BLaER1 (cell line): ENCODE results near the gene TAAR1.
"Not testable (repeated sequence)": the region's sequence is repeated elsewhere in the genome, so short reads cannot be mapped to it uniquely, and the experiment has no call there.

ENCODE experiments used
- H3K27ac ChIP-seq: shearing (Covaris generic); formaldehyde crosslinking; 2 replicates; pipeline ENCODE4 v1.8.1; 2022
- H3K27me3 ChIP-seq: shearing (Covaris generic); formaldehyde crosslinking; 2 replicates; pipeline ENCODE4 v1.8.1; 2022
- H3K36me3 ChIP-seq: shearing (Covaris generic); formaldehyde crosslinking; 2 replicates; pipeline ENCODE4 v1.8.1; 2022
- H3K4me1 ChIP-seq: shearing (Covaris generic); formaldehyde crosslinking; 2 replicates; pipeline ENCODE4 v1.8.1; 2022
- H3K4me2 ChIP-seq: shearing (Covaris generic); formaldehyde crosslinking; 2 replicates; pipeline ENCODE4 v1.8.1; 2022
- H3K4me3 ChIP-seq: shearing (Covaris generic); formaldehyde crosslinking; 2 replicates; pipeline ENCODE4 v1.8.1; 2022
- H3K9ac ChIP-seq: shearing (Covaris generic); formaldehyde crosslinking; 2 replicates; pipeline ENCODE4 v1.8.1; 2022
- H3K9me3 ChIP-seq: shearing (Covaris generic); formaldehyde crosslinking; 2 replicates; pipeline ENCODE4 v1.8.1; 2022
- H4K20me1 ChIP-seq: shearing (Covaris generic); formaldehyde crosslinking; 2 replicates; pipeline ENCODE4 v1.8.1; 2022
- Cebpa-rat ChIP-seq: shearing (Covaris generic); IDR thresholded peaks from 2 replicates; pipeline ENCODE4 v1.8.1; 2022

TAAR1 gene

DNA sequence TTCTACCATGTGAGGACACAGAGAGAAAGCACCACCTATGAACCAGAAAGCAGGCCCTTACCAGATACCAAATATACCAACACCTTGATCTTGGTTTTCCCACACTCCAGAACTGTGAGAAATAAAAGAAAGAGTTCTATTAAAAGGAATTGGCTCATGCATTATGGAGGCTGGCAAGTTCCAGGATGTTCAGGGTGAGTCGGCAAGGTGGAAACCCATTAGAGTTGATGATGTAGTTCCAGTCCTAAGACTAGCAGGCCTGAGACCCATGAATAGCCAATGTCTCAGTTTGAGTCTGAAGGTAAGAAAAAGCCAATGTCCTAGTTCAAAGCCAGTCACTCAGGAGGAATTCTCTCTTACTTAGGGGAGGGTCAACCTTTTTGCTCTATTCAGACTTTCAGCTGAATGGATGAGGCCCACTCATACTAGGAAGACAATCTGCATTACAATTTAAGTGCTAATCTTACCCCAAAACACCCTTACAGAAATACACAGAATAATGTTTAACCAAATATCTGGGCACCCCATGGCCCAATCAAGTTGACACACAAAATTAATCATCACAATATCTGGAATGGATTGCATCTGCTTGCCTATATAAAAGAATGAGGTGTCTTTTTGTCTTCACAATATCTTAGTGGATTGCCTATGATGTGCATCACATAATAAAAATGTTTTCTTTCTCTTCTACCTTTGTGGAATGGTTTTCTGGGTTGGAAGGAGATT is 5.5 kb upstream of the TAAR1 start:
- Histone ChIP-seq H3K9me3 (no peaks in the 10 kb centered on the region), H3K4me1 (no peaks in the 10 kb centered on the region), H3K27me3 (no peaks in the 10 kb centered on the region), H3K9ac (no peak overlapping the region), H4K20me1 (no peaks in the 10 kb centered on the region), H3K36me3 (no peaks in the 10 kb centered on the region), H3K4me3 (no peak overlapping the region), H3K27ac (no peak overlapping the region), H3K4me2 (no peak overlapping the region)
- no peak for TF ChIP-seq Cebpa-rat

DNA sequence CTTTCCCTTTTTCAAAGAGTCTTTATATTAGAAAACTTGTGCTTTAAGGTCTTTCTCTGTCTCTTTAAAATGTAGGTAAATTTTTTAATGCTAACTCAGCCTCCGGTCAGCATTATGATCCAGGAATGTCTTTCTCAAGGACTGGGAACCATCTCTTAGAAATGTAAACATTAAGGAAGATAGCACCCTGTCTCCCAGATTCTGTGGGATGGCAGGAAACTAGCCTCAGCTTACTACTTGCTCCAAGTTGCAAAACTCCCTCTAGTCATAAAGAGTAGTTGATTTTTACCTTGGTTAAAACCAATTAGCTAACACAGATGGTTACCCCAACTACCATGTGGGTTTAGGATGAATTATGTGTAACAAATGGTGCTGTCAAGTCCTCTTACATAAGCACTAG is 4.7 kb upstream of the TAAR1 start:
- TF ChIP-seq Cebpa-rat, result no peak
- no peaks in the 10 kb centered on the region for H3K36me3 ChIP-seq
- no peaks in the 10 kb centered on the region for H3K4me1 ChIP-seq
- no peak overlapping the region for H3K4me3 ChIP-seq
- no peak overlapping the region for H3K4me2 ChIP-seq
- no peak overlapping the region for H3K27ac ChIP-seq
- H3K9ac ChIP-seq, result no peak overlapping the region
- H3K9me3 ChIP-seq, result no peaks in the 10 kb centered on the region
- H3K27me3 ChIP-seq, result no peaks in the 10 kb centered on the region
- H4K20me1 ChIP-seq, result no peaks in the 10 kb centered on the region

DNA sequence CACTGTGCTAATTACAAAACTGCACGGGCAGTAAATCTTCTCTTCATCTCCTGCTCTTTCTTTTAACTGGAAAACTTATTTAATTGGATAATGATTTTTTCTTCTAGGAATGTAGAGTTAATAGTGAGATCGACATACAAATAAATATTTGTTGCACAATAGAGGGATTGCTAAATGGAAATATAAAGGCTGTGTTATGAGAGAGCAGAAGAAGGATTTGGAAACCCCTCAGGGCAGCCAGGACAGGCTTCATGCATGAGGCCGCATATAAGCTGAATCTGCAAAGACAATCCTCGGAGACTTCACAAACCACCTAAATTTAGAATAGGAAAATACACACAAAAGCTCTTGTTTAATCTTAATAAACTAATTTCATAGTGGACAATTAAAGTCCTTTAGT is 2.9 kb upstream of the TAAR1 start:
- Histone ChIP-seq H3K4me3 (no peak overlapping the region), H3K36me3 (no peaks in the 10 kb centered on the region), H3K9me3 (no peaks in the 10 kb centered on the region), H3K4me1 (no peaks in the 10 kb centered on the region), H3K27ac (no peak overlapping the region), H4K20me1 (no peaks in the 10 kb centered on the region), H3K27me3 (no peaks in the 10 kb centered on the region), H3K4me2 (no peak overlapping the region), H3K9ac (no peak overlapping the region)
- no peak for TF ChIP-seq Cebpa-rat

DNA sequence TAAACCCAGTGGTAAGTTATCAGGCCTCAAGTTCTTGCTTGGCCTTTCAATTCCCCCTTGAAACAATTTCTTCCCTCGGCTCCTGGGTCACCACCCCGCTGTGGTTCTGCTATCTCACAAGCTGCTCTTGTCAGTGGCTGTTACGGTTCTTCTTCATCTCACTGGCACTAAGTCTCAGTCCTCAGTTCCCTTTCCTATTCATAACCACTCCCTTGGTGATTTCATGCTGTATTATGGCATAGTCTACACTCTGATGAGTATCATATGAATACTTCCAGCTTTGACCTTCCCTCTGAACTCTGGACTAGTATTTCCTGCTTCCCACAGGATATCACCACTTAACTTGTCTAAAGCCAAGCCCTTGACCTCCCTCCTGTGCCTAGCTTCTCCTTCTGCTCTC is 7.9 kb downstream of the TAAR1 start:
- Histone ChIP-seq H3K9me3 (no peaks in the 10 kb centered on the region), H3K4me1 (no peaks in the 10 kb centered on the region), H3K9ac (no peak overlapping the region), H4K20me1 (no peaks in the 10 kb centered on the region), H3K27ac (no peak overlapping the region), H3K4me2 (no peak overlapping the region), H3K36me3 (no peaks in the 10 kb centered on the region), H3K27me3 (0 out of 2 replicates have a peak, but pooled peaks cover 4% of the 10 kb centered on the region), H3K4me3 (no peak overlapping the region)
- no peak for TF ChIP-seq Cebpa-rat

DNA sequence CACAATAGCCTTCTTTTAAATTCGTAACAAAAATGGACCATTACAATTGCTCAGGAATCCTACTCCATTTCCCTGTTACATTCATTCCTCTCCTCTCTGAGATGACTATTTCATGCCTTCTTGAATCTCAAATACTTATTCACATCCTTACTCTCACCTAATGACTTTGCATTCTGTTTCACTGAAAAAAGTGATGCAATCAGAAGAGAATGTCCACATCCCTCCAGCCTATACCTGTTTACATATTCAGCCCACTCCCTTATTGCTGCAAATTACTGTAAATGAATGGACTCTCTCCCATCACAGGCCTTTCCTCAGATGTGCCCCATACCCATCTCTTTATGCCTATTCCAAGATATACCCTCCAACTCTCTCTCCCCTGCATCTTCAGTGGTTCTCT is 8.6 kb downstream of the TAAR1 start:
- Histone ChIP-seq H3K36me3 (no peaks in the 10 kb centered on the region), H4K20me1 (no peaks in the 10 kb centered on the region), H3K4me2 (no peak overlapping the region), H3K4me1 (no peaks in the 10 kb centered on the region), H3K9me3 (no peaks in the 10 kb centered on the region), H3K27ac (no peak overlapping the region), H3K4me3 (no peak overlapping the region), H3K27me3 (no peaks in the 10 kb centered on the region), H3K9ac (no peak overlapping the region)
- no peak for TF ChIP-seq Cebpa-rat

DNA sequence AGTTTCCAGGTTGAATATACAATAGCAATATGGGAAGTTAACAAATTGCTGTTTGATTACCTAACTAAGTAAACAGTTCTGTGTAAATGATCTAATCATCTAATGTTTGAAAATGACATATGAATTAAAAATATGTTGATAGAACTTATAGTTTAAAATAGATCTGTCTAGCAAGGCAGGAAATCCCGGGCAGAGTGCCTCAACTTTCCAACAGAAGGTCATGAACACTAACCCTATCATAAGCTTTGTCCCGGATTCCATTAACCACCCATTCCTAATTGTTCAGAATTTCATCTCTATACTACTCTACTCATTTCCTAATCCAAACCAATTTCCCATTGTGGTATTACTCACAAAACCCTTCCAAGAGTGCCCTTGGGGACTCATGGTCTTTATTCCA is 10.2 kb downstream of the TAAR1 start:
- Histone ChIP-seq H3K4me3 (no peak overlapping the region), H3K4me1 (no peaks in the 10 kb centered on the region), H3K36me3 (no peaks in the 10 kb centered on the region), H3K4me2 (no peak overlapping the region), H3K27me3 (no peaks in the 10 kb centered on the region), H4K20me1 (no peaks in the 10 kb centered on the region), H3K27ac (no peak overlapping the region), H3K9me3 (no peaks in the 10 kb centered on the region), H3K9ac (no peak overlapping the region)
- TF ChIP-seq Cebpa-rat, result no peak

DNA sequence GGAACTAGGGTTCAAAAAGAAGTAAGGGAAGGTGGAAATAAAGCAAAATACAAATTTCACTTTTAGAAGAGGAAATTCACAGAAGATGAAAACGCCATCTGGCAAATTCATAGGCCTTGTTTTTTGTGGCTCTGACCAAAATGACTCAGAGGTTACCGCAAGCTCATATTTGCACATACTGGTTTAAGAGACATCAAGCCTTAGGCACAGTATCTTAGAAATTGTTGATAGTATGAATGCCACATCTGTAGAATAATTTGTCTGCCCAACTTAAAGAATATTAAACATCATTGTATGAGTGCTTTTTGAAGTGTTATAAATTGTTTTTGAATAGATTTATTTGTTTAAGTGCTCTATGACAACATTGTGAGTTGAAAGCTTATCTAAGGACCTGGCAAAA is 10.6 kb downstream of the TAAR1 start:
- no peaks in the 10 kb centered on the region for H3K27me3 ChIP-seq
- no peaks in the 10 kb centered on the region for H3K4me1 ChIP-seq
- H3K36me3 ChIP-seq, result no peaks in the 10 kb centered on the region
- no peak for TF ChIP-seq Cebpa-rat
- H4K20me1 ChIP-seq, result no peaks in the 10 kb centered on the region
- no peaks in the 10 kb centered on the region for H3K9me3 ChIP-seq
- H3K9ac ChIP-seq, result no peak overlapping the region
- no peak overlapping the region for H3K4me3 ChIP-seq
- H3K27ac ChIP-seq, result no peak overlapping the region
- no peak overlapping the region for H3K4me2 ChIP-seq

DNA sequence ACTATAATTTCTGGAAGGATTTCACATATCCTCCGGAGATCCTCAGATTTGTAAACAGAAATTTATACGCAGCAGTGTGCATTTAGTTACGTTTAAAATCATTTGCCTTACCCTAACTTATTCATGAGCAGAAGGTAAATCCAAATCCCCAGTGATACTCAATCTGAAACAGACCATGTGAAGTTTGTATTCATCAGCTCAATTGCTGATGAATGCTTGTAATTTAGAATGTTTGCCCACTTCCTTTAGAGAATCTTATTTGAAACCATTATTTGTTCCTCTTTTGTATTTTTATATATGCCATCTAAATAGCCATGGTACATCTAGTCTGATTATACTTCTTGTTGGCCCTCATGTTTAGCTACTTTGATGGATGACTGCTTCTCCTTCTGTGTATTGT is 15.4 kb downstream of the TAAR1 start:
- Histone ChIP-seq H3K4me2 (no peak overlapping the region), H3K9me3 (no peaks in the 10 kb centered on the region), H3K27me3 (no peaks in the 10 kb centered on the region), H3K36me3 (no peaks in the 10 kb centered on the region), H3K27ac (no peak overlapping the region), H3K4me1 (no peaks in the 10 kb centered on the region), H3K4me3 (no peak overlapping the region), H4K20me1 (no peaks in the 10 kb centered on the region), H3K9ac (no peak overlapping the region)
- TF ChIP-seq Cebpa-rat, result no peak

DNA sequence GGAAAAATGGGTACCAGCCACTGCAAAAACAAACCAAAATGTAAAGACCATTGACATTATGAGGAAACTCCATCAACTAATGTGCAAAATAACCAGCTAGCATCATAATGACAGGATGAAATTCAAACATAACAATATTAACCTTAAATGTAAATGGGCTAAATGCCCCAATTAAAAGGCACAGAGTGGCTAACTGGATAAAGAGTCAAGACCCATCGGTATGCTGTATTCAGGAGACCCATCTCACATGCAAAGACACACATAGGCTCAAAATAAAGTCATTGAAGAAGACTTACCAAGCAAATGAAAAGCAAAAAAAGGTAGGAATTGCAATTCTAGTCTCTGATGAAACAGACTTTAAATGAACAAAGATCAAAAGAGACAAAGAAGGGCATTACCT is 21.8 kb downstream of the TAAR1 start:
- H3K9me3 ChIP-seq, H3K36me3 ChIP-seq, H3K27ac ChIP-seq, H3K9ac ChIP-seq, H3K4me3 ChIP-seq, H3K27me3 ChIP-seq, H3K4me2 ChIP-seq, H4K20me1 ChIP-seq, H3K4me1 ChIP-seq: not testable (repeated sequence)

DNA sequence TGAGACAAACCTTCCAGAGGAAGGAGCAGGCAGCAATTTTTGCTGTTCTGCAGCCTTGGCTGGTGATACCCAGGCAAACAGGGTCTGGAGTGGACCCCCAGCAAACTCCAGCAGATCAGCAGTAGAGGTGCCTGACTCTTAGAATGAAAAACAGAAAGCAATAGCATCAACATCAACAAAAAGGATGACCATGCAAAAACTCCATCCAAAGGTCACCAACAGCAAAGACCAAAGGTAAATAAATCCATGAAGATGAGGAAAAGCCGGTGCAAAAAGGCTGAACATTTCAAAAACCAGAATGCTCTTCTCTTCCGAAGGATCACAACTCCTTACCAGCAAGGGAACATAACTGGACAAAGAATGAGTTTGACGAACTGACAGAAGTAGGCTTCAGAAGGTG is 23.1 kb downstream of the TAAR1 start:
- H3K4me1 ChIP-seq, result not testable (repeated sequence)

DNA sequence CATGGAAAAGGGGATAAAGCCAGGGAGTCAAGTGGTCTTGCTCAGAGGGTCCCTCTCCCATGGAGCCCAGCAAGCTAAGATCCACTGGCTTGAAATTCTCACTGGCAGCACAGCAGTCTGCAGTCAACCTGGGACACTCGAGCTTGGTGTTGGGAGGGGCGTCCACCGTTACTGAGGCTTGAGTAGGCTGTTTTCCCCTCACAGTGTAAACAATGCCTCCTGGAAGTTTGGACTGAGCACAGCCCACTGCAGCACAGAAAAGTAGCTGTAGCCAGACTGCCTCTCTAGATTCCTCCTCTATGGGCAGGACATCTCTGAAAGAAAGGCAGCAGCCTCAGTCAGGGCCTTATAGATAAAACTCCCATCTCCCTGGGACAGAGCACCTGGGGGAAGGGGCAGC is 23.7 kb downstream of the TAAR1 start:
- H3K4me1 ChIP-seq, H4K20me1 ChIP-seq, H3K4me3 ChIP-seq, H3K4me2 ChIP-seq, H3K9me3 ChIP-seq, H3K9ac ChIP-seq, H3K36me3 ChIP-seq, H3K27me3 ChIP-seq, H3K27ac ChIP-seq: not testable (repeated sequence)

More for the DNA sequence above, 23.1 kb downstream of the TAAR1 start:
- H3K27ac ChIP-seq, H3K9me3 ChIP-seq, H4K20me1 ChIP-seq, H3K36me3 ChIP-seq, H3K4me3 ChIP-seq, H3K4me2 ChIP-seq, H3K9ac ChIP-seq, H3K27me3 ChIP-seq: not testable (repeated sequence)
